Vagina (tissue), 2 donors: Measurements from ENCODE around the gene SLMAP. TPM values are rescaled to one million over a fixed set of nuclear protein-coding genes. Genes with fewer than 3 reads are reported as not detected.

Experiments
- DNase-seq, 2 donors: peaks; one replicate each; pipeline ENCODE4 v3.0.0-alpha.2; 2017; ENCODE audit errors: extremely low spot score in 2 of 2
- H3K27ac ChIP-seq: fragments of 200-600 bp; sonication (generic); one replicate; pipeline ENCODE4 v1.5.1; 2019
- H3K27me3 ChIP-seq: fragments of 200-600 bp; sonication (generic); one replicate; pipeline ENCODE4 v1.5.1; 2019
- H3K36me3 ChIP-seq, 2 donors: fragments of 200-600 bp; sonication (generic); one replicate each; pipeline ENCODE4 v1.5.1; 2017 to 2019
- H3K4me1 ChIP-seq: fragments of 200-600 bp; sonication (generic); one replicate; pipeline ENCODE4 v1.5.1; 2019
- H3K4me3 ChIP-seq, 2 donors: fragments of 200-600 bp; sonication (generic); 1 replicate in 1 of 2; 2 replicates in 1 of 2; pipeline ENCODE4 v1.5.1; 2016 to 2019
- H3K9me3 ChIP-seq: fragments of 200-600 bp; sonication (generic); one replicate; pipeline ENCODE4 v1.5.1; 2019
- POLR2A ChIP-seq, 2 donors: fragments of 450-650 bp; IDR thresholded peaks; one replicate each; pipeline ENCODE4 v1.6.1; 2017; ENCODE audit warnings: antibody characterized with exemption in 2 of 2, mild to moderate bottlenecking in 2 of 2, moderate library complexity in 2 of 2
- POLR2AphosphoS5 ChIP-seq, 2 donors: sonication (generic); formaldehyde crosslinking; IDR thresholded peaks; one replicate each; pipeline ENCODE4 v1.9.0; 2017; ENCODE audit warnings: antibody characterized with exemption in 2 of 2, mild to moderate bottlenecking in 2 of 2, low read depth in 1 of 2; ENCODE audit not compliant: insufficient read depth in 1 of 2
- intact Hi-C: fragments of 100-400 bp; cut with DNase I; formaldehyde crosslinking; loops from one replicate; pipeline ENCODE4 v1.15.1; 2023
- total RNA-seq: library from RNA; depleted of rRNA; stranded (reverse); fragments of >200 nt; gene quantifications from one replicate; pipeline ENCODE4 v1.2.3, GENCODE V29; 2016
- TF ChIP-seq, protein P1 (sequence below), 3 experiments: fragments of 450-650 bp in 2 of 3; fragments of 200-600 bp in 1 of 3; sonication (generic) in 1 of 3; IDR thresholded peaks; one replicate each; pipeline ENCODE4 v1.5.1; 2017 to 2019; ENCODE audit warnings: antibody characterized with exemption in 3 of 3, mild to moderate bottlenecking in 2 of 3, moderate library complexity in 2 of 3

SLMAP gene
- total RNA-seq, 1 donor from 2014 or later: 102 TPM

GRCh38 chr3:57923101-57923500 lies 167.0 kb downstream of the SLMAP start:
- no peaks in the 10 kb centered on the region for H3K9me3 ChIP-seq
- no peak overlapping the region for H3K27ac ChIP-seq
- intact Hi-C loops: no loop called here
- peaks cover 0 to 38% of the 10 kb centered on the region in 2 donors for H3K36me3 ChIP-seq
- no peaks in the 10 kb centered on the region for H3K27me3 ChIP-seq
- peaks cover 5% of the 10 kb centered on the region for H3K4me1 ChIP-seq
- TF ChIP-seq, protein P1, sequence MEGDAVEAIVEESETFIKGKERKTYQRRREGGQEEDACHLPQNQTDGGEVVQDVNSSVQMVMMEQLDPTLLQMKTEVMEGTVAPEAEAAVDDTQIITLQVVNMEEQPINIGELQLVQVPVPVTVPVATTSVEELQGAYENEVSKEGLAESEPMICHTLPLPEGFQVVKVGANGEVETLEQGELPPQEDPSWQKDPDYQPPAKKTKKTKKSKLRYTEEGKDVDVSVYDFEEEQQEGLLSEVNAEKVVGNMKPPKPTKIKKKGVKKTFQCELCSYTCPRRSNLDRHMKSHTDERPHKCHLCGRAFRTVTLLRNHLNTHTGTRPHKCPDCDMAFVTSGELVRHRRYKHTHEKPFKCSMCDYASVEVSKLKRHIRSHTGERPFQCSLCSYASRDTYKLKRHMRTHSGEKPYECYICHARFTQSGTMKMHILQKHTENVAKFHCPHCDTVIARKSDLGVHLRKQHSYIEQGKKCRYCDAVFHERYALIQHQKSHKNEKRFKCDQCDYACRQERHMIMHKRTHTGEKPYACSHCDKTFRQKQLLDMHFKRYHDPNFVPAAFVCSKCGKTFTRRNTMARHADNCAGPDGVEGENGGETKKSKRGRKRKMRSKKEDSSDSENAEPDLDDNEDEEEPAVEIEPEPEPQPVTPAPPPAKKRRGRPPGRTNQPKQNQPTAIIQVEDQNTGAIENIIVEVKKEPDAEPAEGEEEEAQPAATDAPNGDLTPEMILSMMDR (IDR thresholded peaks at IDR 0.05): no peak
- no peak for TF ChIP-seq POLR2A (IDR thresholded peaks at IDR 0.05)
- TF ChIP-seq POLR2AphosphoS5 (IDR thresholded peaks at IDR 0.05; ENCODE audit: insufficient read depth in 1 of 2, low read depth in 1 of 2): no peak
- H3K4me3 ChIP-seq: no peak overlapping the region
- DNase-seq: no peak

GRCh38 chr3:57923752-57924151 lies 167.6 kb downstream of the SLMAP start:
- H3K4me1 ChIP-seq: no peaks in the 10 kb centered on the region
- H3K36me3 ChIP-seq: peaks cover 0 to 38% of the 10 kb centered on the region in 2 donors
- H3K9me3 ChIP-seq: no peaks in the 10 kb centered on the region

GRCh38 chr3:57927166-57927565 lies 171.1 kb downstream of the SLMAP start:
- H3K36me3 ChIP-seq: peaks cover 0 to 25% of the 10 kb centered on the region in 2 donors
- H3K27ac ChIP-seq: no peak overlapping the region

More at GRCh38 chr3:57923752-57924151, 167.6 kb downstream of the SLMAP start:
- H3K4me3 ChIP-seq: no peak overlapping the region
- intact Hi-C loops: no loop called here
- TF ChIP-seq, protein P1 (IDR thresholded peaks at IDR 0.05): no peak
- TF ChIP-seq POLR2AphosphoS5 (IDR thresholded peaks at IDR 0.05; ENCODE audit: insufficient read depth in 1 of 2, low read depth in 1 of 2): no peak
- no peak for TF ChIP-seq POLR2A (IDR thresholded peaks at IDR 0.05)
- no peak overlapping the region for H3K27ac ChIP-seq
- DNase-seq: no peak
- no peaks in the 10 kb centered on the region for H3K27me3 ChIP-seq

DNA sequence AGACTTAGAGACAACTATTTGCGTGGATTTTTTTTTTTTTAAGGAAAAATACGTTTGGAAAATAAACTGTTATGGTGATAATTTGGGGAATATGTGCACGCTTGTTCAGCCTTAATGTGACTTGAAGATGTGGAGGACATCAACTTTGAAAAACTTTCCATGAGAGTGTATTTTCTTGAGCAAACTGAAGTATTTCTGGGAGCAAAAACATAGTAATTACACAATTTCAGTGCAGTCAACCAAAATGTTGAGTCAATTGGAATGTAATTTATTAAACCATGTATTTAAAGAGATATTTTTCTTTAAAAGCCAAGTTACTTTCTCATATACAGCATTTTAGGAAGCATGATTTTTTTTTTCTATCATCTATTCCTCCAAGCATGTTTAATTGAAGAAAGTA lies 171.8 kb downstream of the SLMAP start:
- Histone ChIP-seq H3K27ac (no peak overlapping the region), H3K36me3 (peaks cover 0 to 25% of the 10 kb centered on the region in 2 donors), H3K9me3 (no peaks in the 10 kb centered on the region), H3K4me3 (no peak overlapping the region), H3K27me3 (no peaks in the 10 kb centered on the region), H3K4me1 (no peaks in the 10 kb centered on the region)
- TF ChIP-seq POLR2AphosphoS5 (IDR thresholded peaks at IDR 0.05; ENCODE audit: insufficient read depth in 1 of 2, low read depth in 1 of 2) (no peak), POLR2A (IDR thresholded peaks at IDR 0.05) (no peak)
- TF ChIP-seq, protein P1 (IDR thresholded peaks at IDR 0.05): no peak
- intact Hi-C loops: no loop called here
- no peak for DNase-seq

More at GRCh38 chr3:57927166-57927565, 171.1 kb downstream of the SLMAP start:
- no peak for DNase-seq
- H3K9me3 ChIP-seq: no peaks in the 10 kb centered on the region
- no peaks in the 10 kb centered on the region for H3K4me1 ChIP-seq
- H3K4me3 ChIP-seq: no peak overlapping the region
- intact Hi-C loops: no loop called here
- H3K27me3 ChIP-seq: no peaks in the 10 kb centered on the region
- TF ChIP-seq POLR2AphosphoS5 (IDR thresholded peaks at IDR 0.05; ENCODE audit: insufficient read depth in 1 of 2, low read depth in 1 of 2) (no peak), POLR2A (IDR thresholded peaks at IDR 0.05) (no peak)
- TF ChIP-seq, protein P1 (IDR thresholded peaks at IDR 0.05): no peak

DNA sequence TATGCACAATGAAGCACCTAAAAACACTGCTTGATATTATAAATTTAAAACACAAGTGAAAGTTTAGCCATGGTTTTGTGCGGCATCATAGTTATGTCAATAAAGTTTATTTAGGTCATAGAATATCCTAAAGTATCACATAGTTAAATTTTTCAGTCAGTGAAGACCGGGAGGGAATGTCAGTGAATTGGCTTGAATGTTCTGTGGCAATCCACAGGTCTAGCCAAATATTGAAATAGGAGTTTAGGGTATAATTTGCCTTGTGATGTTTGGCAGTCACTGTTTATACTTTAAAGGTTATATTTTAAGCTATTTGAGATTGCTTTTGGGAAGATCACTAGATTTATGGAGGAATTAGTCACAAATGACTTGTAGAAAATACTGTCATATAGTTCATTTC lies 172.4 kb downstream of the SLMAP start:
- TF ChIP-seq POLR2A (IDR thresholded peaks at IDR 0.05) (no peak), POLR2AphosphoS5 (IDR thresholded peaks at IDR 0.05; ENCODE audit: insufficient read depth in 1 of 2, low read depth in 1 of 2) (no peak)
- Histone ChIP-seq H3K4me3 (no peak overlapping the region), H3K9me3 (no peaks in the 10 kb centered on the region), H3K27me3 (no peaks in the 10 kb centered on the region), H3K36me3 (peaks cover 0 to 19% of the 10 kb centered on the region in 2 donors), H3K27ac (no peak overlapping the region), H3K4me1 (no peaks in the 10 kb centered on the region)
- DNase-seq: no peak
- intact Hi-C loops: no loop called here
